GM12878 (cell line): Measurements from ENCODE around the gene PABPC1L. TPM values are rescaled to one million over a fixed set of nuclear protein-coding genes. Genes with fewer than 3 reads are reported as not detected.

Experiments
- ATAC-seq: fragments of 200-7000 bp; cut with Tn5 transposase; 3 replicates; pipeline ENCODE4 v1.9.1; 2020; ENCODE audit warnings: mild to moderate bottlenecking, moderate library complexity
- BruUV-seq: library from RNA; stranded (reverse); fragments of 400-500 nt; replicated peaks from 2 replicates; lab custom pipeline; 2021; lab: Mats Ljungman, UMichigan
- CTCF ChIA-PET: fragments of 300-600 bp; sonication (Branson Sonifier 250); formaldehyde crosslinking; extraction: SDS; loops from one replicate; lab custom pipeline; 2021; ENCODE audit warnings: inconsistent platforms; lab: Yijun Ruan, JAX
- POLR2A ChIA-PET: fragments of 350-600 bp; formaldehyde crosslinking; extraction: SDS; loops from one replicate; lab custom pipeline; 2021; ENCODE audit warnings: inconsistent platforms; lab: Charles Lee
- RAD21 ChIA-PET: fragments of 300-600 bp; sonication (Branson Sonifier 250); formaldehyde crosslinking; loops from one replicate; lab custom pipeline; 2023; ENCODE audit warnings: antibody characterized with exemption; ENCODE audit not compliant: unreplicated experiment; lab: Charles Lee
- SMC1A ChIA-PET: fragments of 300-600 bp; sonication (Branson Sonifier 250); formaldehyde crosslinking; loops from one replicate; lab custom pipeline; 2023; ENCODE audit not compliant: unreplicated experiment, uncharacterized antibody; lab: Charles Lee
- DNase-seq: peaks from one replicate; pipeline ENCODE4 v3.0.0-alpha.2; 2011; ENCODE audit warnings: low read depth, low spot score
- FAIRE-seq: peaks from 3 replicates; lab custom pipeline; 2011; peaks lifted over from hg19 to GRCh38; lab: Jason Lieb, UNC
- H2AFZ ChIP-seq: 2 replicates; pipeline ENCODE4 v1.6.0; 2011; ENCODE audit warnings: low read depth, low read length, control low read depth; ENCODE audit not compliant: control insufficient read depth
- H3K27ac ChIP-seq: 2 replicates; pipeline ENCODE4 v1.5.1; 2011; ENCODE audit warnings: control low read depth; ENCODE audit not compliant: control insufficient read depth, insufficient read depth
- H3K27me3 ChIP-seq, 2 experiments: replicated peaks in 1 of 2; 2 replicates each; pipeline versions ENCODE4 v1.6.0 to v1.6.1; 2011; ENCODE audit warnings: low read length in 1 of 2; ENCODE audit not compliant: control insufficient read depth in 2 of 2, insufficient read depth in 2 of 2
- H3K36me3 ChIP-seq, 2 experiments: 2 replicates each; pipeline ENCODE4 v1.5.1; 2011; ENCODE audit warnings: low read length in 1 of 2; ENCODE audit not compliant: control insufficient read depth in 2 of 2, insufficient read depth in 2 of 2
- H3K4me1 ChIP-seq: 2 replicates; pipeline ENCODE4 v1.6.1; 2011; ENCODE audit warnings: mild to moderate bottlenecking, low read length, moderate library complexity, mixed read lengths; ENCODE audit not compliant: control insufficient read depth, insufficient read depth
- H3K4me2 ChIP-seq: 2 replicates; pipeline ENCODE4 v1.6.0; 2011; ENCODE audit warnings: control low read depth; ENCODE audit not compliant: control insufficient read depth, insufficient read depth
- H3K4me3 ChIP-seq: fragments of 200-600 bp; sonication (generic); 2 replicates; pipeline ENCODE4 v1.5.1; 2016
- H3K79me2 ChIP-seq: 2 replicates; pipeline ENCODE4 v1.6.0; 2011; ENCODE audit warnings: low read length; ENCODE audit not compliant: control insufficient read depth, insufficient read depth
- H3K9ac ChIP-seq: 2 replicates; pipeline ENCODE4 v1.8.0; 2011; ENCODE audit warnings: low read length, control low read depth, mixed read lengths; ENCODE audit not compliant: control insufficient read depth, insufficient read depth
- H3K9me3 ChIP-seq: replicated peaks from 3 replicates; pipeline ENCODE4 v1.5.1; 2011; ENCODE audit warnings: mild to moderate bottlenecking, low read length; ENCODE audit not compliant: control insufficient read depth, insufficient read depth
- H4K20me1 ChIP-seq: 2 replicates; pipeline ENCODE4 v1.6.0; 2011; ENCODE audit not compliant: control insufficient read depth, insufficient read depth
- CHD4 ChIP-seq: fragments of 200-600 bp; sonication (generic); IDR thresholded peaks from 2 replicates; pipeline ENCODE4 v1.6.1; 2016; ENCODE audit warnings: mild to moderate bottlenecking
- CTCF ChIP-seq, 3 experiments: IDR thresholded peaks in 2 of 3; conservative IDR thresholded peaks in 1 of 3; 2 replicates each; pipeline ENCODE4 v1.5.1; 2011; ENCODE audit warnings: low read depth in 3 of 3, low read length in 3 of 3, mild to moderate bottlenecking in 3 of 3, control low read depth in 2 of 3, moderate library complexity in 2 of 3, inconsistent platforms in 1 of 3, mixed read lengths in 1 of 3; ENCODE audit not compliant: control insufficient read depth in 2 of 3, insufficient read depth in 1 of 3; ENCODE audit errors: extremely low read depth in 1 of 3
- CUX1 ChIP-seq: IDR thresholded peaks from 2 replicates; pipeline ENCODE4 v1.6.1; 2012; ENCODE audit warnings: improper control_type of control experiment, low read depth, low read length; ENCODE audit not compliant: insufficient replicate concordance
- EGR1 ChIP-seq, 2 experiments: IDR thresholded peaks; 1 replicate in 1 of 2; 2 replicates in 1 of 2; pipeline ENCODE4 v1.6.1; 2011 to 2012; ENCODE audit warnings: low read depth in 2 of 2, low read length in 2 of 2, borderline replicate concordance in 1 of 2, mild to moderate bottlenecking in 1 of 2, moderate library complexity in 1 of 2
- IKZF2 ChIP-seq, 2 experiments: fragments of 450-650 bp; IDR thresholded peaks; 2 replicates each; pipeline ENCODE4 v1.6.1; 2017; ENCODE audit warnings: mild to moderate bottlenecking in 2 of 2, moderate library complexity in 2 of 2
- MTA2 ChIP-seq: fragments of 450-650 bp; IDR thresholded peaks from 2 replicates; pipeline ENCODE4 v1.6.1; 2016; ENCODE audit warnings: low read depth, mild to moderate bottlenecking, moderate library complexity
- MXI1 ChIP-seq: fragments of 150-350 bp; IDR thresholded peaks from 2 replicates; pipeline ENCODE4 v1.6.1; 2011; ENCODE audit warnings: low read depth, mild to moderate bottlenecking, inconsistent platforms, low read length, improper control_type of control experiment
- NFYB ChIP-seq: IDR thresholded peaks from 2 replicates; pipeline ENCODE4 v1.6.1; 2011; ENCODE audit warnings: low read depth, mild to moderate bottlenecking, low read length, improper control_type of control experiment, moderate library complexity; ENCODE audit not compliant: insufficient read depth
- NKRF ChIP-seq: fragments of 450-650 bp; conservative IDR thresholded peaks from 2 replicates; pipeline ENCODE4 v1.6.1; 2017; ENCODE audit warnings: mild to moderate bottlenecking, moderate library complexity
- POLR2AphosphoS5 ChIP-seq: IDR thresholded peaks from 2 replicates; pipeline ENCODE4 v1.6.1; 2011; ENCODE audit warnings: mild to moderate bottlenecking, low read length, inconsistent platforms
- RCOR1 ChIP-seq: conservative IDR thresholded peaks from 2 replicates; pipeline ENCODE4 v1.6.1; 2012; ENCODE audit warnings: low read depth, low read length, improper control_type of control experiment
- SPI1 ChIP-seq: IDR thresholded peaks from 2 replicates; pipeline ENCODE4 v1.6.1; 2011; ENCODE audit warnings: low read depth, mild to moderate bottlenecking, low read length, moderate library complexity, borderline replicate concordance; ENCODE audit not compliant: insufficient read depth
- STAT3 ChIP-seq: IDR thresholded peaks from 2 replicates; pipeline ENCODE4 v1.6.1; 2011; ENCODE audit warnings: low read depth, low read length, improper control_type of control experiment
- ZNF274 ChIP-seq: IDR thresholded peaks from one replicate; pipeline ENCODE4 v1.8.0; 2011; ENCODE audit not compliant: insufficient read length, insufficient read depth
- WGBS: methylation state at CpG from one replicate; pipeline ENCODE4 v1.1.6; 2016; ENCODE audit warnings: low lambda C conversion rate; ENCODE audit not compliant: insufficient replicate concordance, insufficient coverage; ENCODE audit errors: missing lambda C conversion rate; 5-methylcytosine and 5-hydroxymethylcytosine counted together
- in situ Hi-C: fragments of 300-500 bp; cut with MboI; formaldehyde crosslinking; loops from 9 replicates; pipeline ENCODE4 v1.14.3; 2018; ENCODE audit warnings: mixed read lengths
- intact Hi-C: fragments of 100-400 bp; cut with micrococcal nuclease; formaldehyde crosslinking; loops from one replicate; pipeline ENCODE4 v1.14.2; 2022; ENCODE audit not compliant: unreplicated experiment
- polyA plus RNA-seq, 11 experiments: library from polyadenylated mRNA; depleted of rRNA in 4 of 11; unstranded in 6 of 11; stranded (reverse) in 5 of 11; fragments of >200 nt; fragmentation: Nextera tagmentation in 4 of 11; fragmentation: Illumina TruSeq in 1 of 11; extraction: Ambion mirVana in 4 of 11; extraction: Trizol in 1 of 11; gene quantifications; 1 replicate in 1 of 11; 2 replicates in 10 of 11; pipeline versions ENCODE4 v1.2.1 to v1.2.3, GENCODE V29; 2011 to 2016; ENCODE audit warnings: inconsistent platforms in 2 of 11, missing spikeins in 2 of 11, low read depth in 1 of 11
- total RNA-seq, 4 experiments: library from RNA; depleted of rRNA in 3 of 4; stranded (reverse); fragments of >200 nt in 3 of 4; fragmentation: Illumina TruSeq in 1 of 4; extraction: Trizol in 1 of 4; gene quantifications; 2 replicates each; pipeline versions ENCODE4 v1.2.1 to v1.2.3, GENCODE V29; 2013 to 2021

PABPC1L gene
- total and polyA plus RNA-seq, 10 of the 15 experiments (the other 5 are each of a cell fraction or from before 2014, with no cell fraction given): 6.1 to 66.8 (median 11.9) TPM

GRCh38 chr20:44932916-44933315 is 23.1 kb downstream of the PABPC1L start (continued):
- TF ChIP-seq STAT3: no peak

GRCh38 chr20:44936510-44936909 is 26.6 kb downstream of the PABPC1L start:
- no TSS peak for BruUV-seq
- H3K79me2 ChIP-seq: no peaks in the 10 kb centered on the region
- H3K27me3 ChIP-seq: no peaks in the 10 kb centered on the region
- FAIRE-seq (no peak), DNase-seq (no peak), ATAC-seq (no peak)
- ChIA-PET SMC1A (no interaction called here), POLR2A (no interaction called here), RAD21 (no interaction called here), CTCF (interaction anchor here (1.2 kb wide), 1 partner anchor 159 kb away, joined by 4 read pairs; no protein-coding TSS in a partner anchor)
- intact Hi-C loops (no loop called here), in situ Hi-C loops (no loop called here)
- WGBS: 90% methylated on average over 10 of the region's 10 CpGs
- H3K9me3 ChIP-seq: no peaks in the 10 kb centered on the region
- no peaks in the 10 kb centered on the region for H4K20me1 ChIP-seq
- no peak overlapping the region for H3K27ac ChIP-seq
- no peak overlapping the region for H3K4me2 ChIP-seq
- no peak overlapping the region for H3K4me3 ChIP-seq
- H3K36me3 ChIP-seq: peaks cover 8 to 10% of the 10 kb centered on the region in 2 experiments; a peak in 3 of 4 replicates
- no peak overlapping the region for H2AFZ ChIP-seq
- no peak overlapping the region for H3K9ac ChIP-seq
- H3K4me1 ChIP-seq: no peaks in the 10 kb centered on the region
- TF ChIP-seq MTA2: no peak
- TF ChIP-seq CHD4: no peak
- TF ChIP-seq MXI1: no peak
- TF ChIP-seq POLR2AphosphoS5: no peak
- TF ChIP-seq NFYB: no peak
- TF ChIP-seq CUX1: no peak
- no peak for TF ChIP-seq CTCF (IDR thresholded peaks at IDR 0.05 in 2 of 3, conservative IDR thresholded peaks at IDR 0.05 in 1 of 3; ENCODE audit: control insufficient read depth in 2 of 3, extremely low read depth in 1 of 3, insufficient read depth in 1 of 3, low read depth in 3 of 3, low read length in 3 of 3)
- TF ChIP-seq IKZF2 (IDR thresholded peaks at IDR 0.05): no peak
- TF ChIP-seq SPI1: no peak
- no peak for TF ChIP-seq RCOR1
- TF ChIP-seq EGR1 (IDR thresholded peaks at IDR 0.05; ENCODE audit: borderline replicate concordance in 1 of 2, low read depth in 2 of 2, low read length in 2 of 2): no peak
- no peak for TF ChIP-seq ZNF274
- no peak for TF ChIP-seq NKRF
